COLO829 (cell line): Measurements from ENCODE around the gene C6orf15.
A peak's percentile ranks its signal among the peaks of the same experiment; 100 is the strongest.

ENCODE experiments used
- DNase-seq: peaks from one replicate; pipeline ENCODE4 v3.0.0; 2012; ENCODE audit warnings: low spot score

Gene C6orf15

GRCh38 chr6:31130751-31131150 is 18.4 kb upstream of the C6orf15 start:
- no peak for DNase-seq

- no peak for DNase-seq
These were observed 16.8 kb upstream of the C6orf15 start for GRCh38 chr6:31129130-31129529.

GRCh38 chr6:31128093-31128676 is 15.8 kb upstream of the C6orf15 start:
- peak; percentile 48 for DNase-seq

- no peak for DNase-seq
These were observed 14.2 kb upstream of the C6orf15 start for GRCh38 chr6:31126396-31127175.

- DNase-seq = no peak
These were observed 13.4 kb upstream of the C6orf15 start for GRCh38 chr6:31125586-31126363.

- DNase-seq = no peak
These were observed 12.8 kb upstream of the C6orf15 start for GRCh38 chr6:31125162-31125561.

GRCh38 chr6:31122791-31123706 is 10.7 kb upstream of the C6orf15 start:
- DNase-seq = peak; percentile 58

GRCh38 chr6:31121131-31121790 is 8.9 kb upstream of the C6orf15 start:
- DNase-seq = no peak

- no peak for DNase-seq
These were observed 8.0 kb upstream of the C6orf15 start, which contains the start of gene CDSN for GRCh38 chr6:31120151-31120915. Gene CDSN, minus strand, starts transcription at chr6:31120446. Its CDS starts 27 bp downstream, at chr6:31120419.

- DNase-seq = no peak
These were observed 5.8 kb upstream of the C6orf15 start for GRCh38 chr6:31118178-31118577.

GRCh38 chr6:31116661-31117385 is 4.4 kb upstream of the C6orf15 start:
- DNase-seq = no peak

- no peak for DNase-seq
These were observed 3.7 kb upstream of the C6orf15 start for GRCh38 chr6:31115941-31116560.

GRCh38 chr6:31114970-31115849 is 2.8 kb upstream of the C6orf15 start:
- DNase-seq = peak; percentile 64

GRCh38 chr6:31114541-31114878 is 2.1 kb upstream of the C6orf15 start, which contains the start of gene PSORS1C1:
Gene PSORS1C1, plus strand, starts transcription at chr6:31114800. Its CDS starts 14,833 bp downstream, at chr6:31129633.
- DNase-seq = peak; percentile 87

- DNase-seq = no peak
These were observed 1.6 kb upstream of the C6orf15 start for GRCh38 chr6:31113861-31114540.

GRCh38 chr6:31111712-31112111 is 663 bp downstream of the C6orf15 start:
- DNase-seq = no peak

- no peak for DNase-seq
These were observed 1.4 kb downstream of the C6orf15 start for GRCh38 chr6:31110825-31111582.
